ENCODE measurements around the gene ZNF586.

Gene ZNF586

DNA sequence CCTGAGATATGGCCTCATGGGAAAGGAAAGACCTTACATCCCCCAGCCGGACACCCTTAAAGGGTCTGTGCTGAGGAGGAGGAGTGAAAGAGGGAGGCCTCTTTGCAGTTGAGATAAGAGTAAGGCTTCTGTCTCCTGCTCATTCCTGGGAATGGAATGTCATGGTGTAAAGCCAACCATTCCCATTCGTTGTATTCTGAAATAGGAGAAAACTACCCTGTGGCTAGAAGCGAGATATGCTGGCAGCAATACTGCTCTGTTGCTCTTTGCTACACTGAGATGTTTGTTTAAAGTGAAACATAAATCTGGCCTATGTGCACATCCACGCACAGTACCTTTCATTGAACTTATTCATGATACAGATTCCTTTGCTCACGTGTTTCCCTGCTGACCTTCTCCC lies 59.8 kb downstream of the ZNF586 start:
- DNase-seq: no peak

- DNase-seq: peak; percentile 44
Observed at GRCh38 chr19:57830071-57830602, 60.7 kb downstream of the ZNF586 start, which contains the start of gene ZNF587B. TSS of gene ZNF587B (plus strand) at chr19:57830299. CDS start at chr19:57830529, 230 bp downstream.
